ENCODE results near the gene HCK. TPM values are rescaled to one million over a fixed set of nuclear protein-coding genes. Genes with fewer than 3 reads are reported as not detected.
"Not testable (repeated sequence)": the region's sequence is repeated elsewhere in the genome, so short reads cannot be mapped to it uniquely, and the experiment has no call there.

Gene HCK
- total RNA-seq, 1 donor from 2014 or later = not detected

- DNase-seq (ENCODE audit: low read depth) = peak; percentile 61
Measured at GRCh38 chr20:32091888-32092346, 39.9 kb downstream of the HCK start.

- no peak for DNase-seq (ENCODE audit: low read depth)
Measured at GRCh38 chr20:32098786-32099185, 46.7 kb downstream of the HCK start.

GRCh38 chr20:32108814-32109391 lies 56.9 kb downstream of the HCK start:
- DNase-seq (ENCODE audit: low read depth) = no peak

GRCh38 chr20:32109392-32110172 lies 57.5 kb downstream of the HCK start, which contains the start of gene TM9SF4:
Gene TM9SF4, plus strand, starts transcription at chr20:32109714. Its CDS starts 27 bp downstream, at chr20:32109741.
- peak; percentile 84 for DNase-seq (ENCODE audit: low read depth)

GRCh38 chr20:32110173-32110704 lies 58.2 kb downstream of the HCK start:
- DNase-seq (ENCODE audit: low read depth) = no peak

- no peak for DNase-seq (ENCODE audit: low read depth)
Measured at GRCh38 chr20:32110727-32111126, 58.7 kb downstream of the HCK start.

- no peak for DNase-seq (ENCODE audit: low read depth)
Measured at GRCh38 chr20:32111156-32111686, 59.2 kb downstream of the HCK start.

- no peak for DNase-seq (ENCODE audit: low read depth)
Measured at GRCh38 chr20:32111753-32112152, 59.7 kb downstream of the HCK start.

- DNase-seq (ENCODE audit: low read depth) = no peak
Measured at GRCh38 chr20:32112841-32113240, 60.8 kb downstream of the HCK start.

- no peak for DNase-seq (ENCODE audit: low read depth)
Measured at GRCh38 chr20:32113591-32114260, 61.7 kb downstream of the HCK start.

- DNase-seq (ENCODE audit: low read depth) = no peak
Measured at GRCh38 chr20:32114305-32114960, 62.4 kb downstream of the HCK start.

- DNase-seq (ENCODE audit: low read depth) = no peak
Measured at GRCh38 chr20:32115211-32115767, 63.2 kb downstream of the HCK start.

GRCh38 chr20:32116079-32116521 lies 64.1 kb downstream of the HCK start:
- DNase-seq (ENCODE audit: low read depth) = no peak

GRCh38 chr20:32116796-32117195 lies 64.8 kb downstream of the HCK start:
- DNase-seq (ENCODE audit: low read depth) = not testable (repeated sequence)

GRCh38 chr20:32118427-32118826 lies 66.4 kb downstream of the HCK start:
- DNase-seq (ENCODE audit: low read depth) = not testable (repeated sequence)

GRCh38 chr20:32119734-32120133 lies 67.7 kb downstream of the HCK start:
- DNase-seq (ENCODE audit: low read depth) = no peak

GRCh38 chr20:32121908-32122307 lies 69.9 kb downstream of the HCK start:
- not testable (repeated sequence) for DNase-seq (ENCODE audit: low read depth)

GRCh38 chr20:32123088-32123487 lies 71.0 kb downstream of the HCK start:
- DNase-seq (ENCODE audit: low read depth) = no peak

- DNase-seq (ENCODE audit: low read depth) = no peak
Measured at GRCh38 chr20:32124916-32125454, 72.9 kb downstream of the HCK start.

GRCh38 chr20:32125506-32125905 lies 73.5 kb downstream of the HCK start:
- no peak for DNase-seq (ENCODE audit: low read depth)

- DNase-seq (ENCODE audit: low read depth) = no peak
Measured at GRCh38 chr20:32126919-32127318, 74.9 kb downstream of the HCK start.
